Fibroblast of skin of left quadriceps (primary cell): ENCODE data around the gene ENOSF1.

ENCODE experiments used
- DNase-seq, 2 experiments: peaks; one replicate each; pipeline ENCODE4 v3.0.0-alpha.2; 2013; ENCODE audit warnings: low read depth in 2 of 2

ENOSF1 gene

DNA sequence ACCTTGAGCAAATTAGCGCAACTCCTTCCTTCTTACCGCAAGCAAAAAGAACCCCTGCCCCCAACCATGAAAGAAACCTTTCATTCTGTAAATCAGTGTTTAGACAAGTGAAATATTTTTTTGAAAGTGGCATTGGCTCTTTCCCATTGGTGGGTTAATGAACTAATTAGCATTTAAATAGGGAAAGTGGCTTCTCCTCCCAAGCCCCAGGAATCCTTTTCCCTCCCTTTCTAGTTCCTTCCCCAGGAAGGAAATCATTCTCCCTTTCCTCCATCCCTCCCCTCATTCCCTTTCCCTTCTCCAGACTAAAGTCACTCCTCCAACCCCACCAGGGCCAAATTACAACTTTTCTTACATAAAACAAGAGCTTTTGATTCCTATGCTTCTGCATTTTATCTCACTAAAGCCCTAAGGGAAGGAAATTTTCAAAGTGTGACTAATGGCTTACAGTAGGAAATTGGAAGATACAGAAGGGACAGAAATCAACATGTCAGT lies 77.8 kb downstream of the ENOSF1 start:
- no peak for DNase-seq

DNA sequence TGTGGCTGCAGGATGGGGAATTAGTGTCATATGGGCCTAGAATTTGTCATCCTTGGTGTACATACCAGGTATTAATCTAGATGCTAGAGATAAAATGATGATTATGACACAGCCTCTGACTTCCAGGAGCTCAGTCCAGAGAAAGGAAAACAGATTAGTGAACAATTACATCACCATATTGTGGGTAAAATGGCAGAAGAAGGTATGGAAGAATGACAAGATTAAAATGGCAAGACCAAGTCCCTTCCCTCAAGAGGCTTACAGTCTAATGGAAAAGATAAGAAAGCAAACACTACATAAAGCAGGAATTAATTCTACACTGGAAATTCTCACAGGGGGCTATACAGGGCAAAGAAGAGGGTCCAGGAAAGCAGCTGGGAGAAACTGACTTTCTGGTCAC lies 80.9 kb downstream of the ENOSF1 start:
- no peak for DNase-seq

DNA sequence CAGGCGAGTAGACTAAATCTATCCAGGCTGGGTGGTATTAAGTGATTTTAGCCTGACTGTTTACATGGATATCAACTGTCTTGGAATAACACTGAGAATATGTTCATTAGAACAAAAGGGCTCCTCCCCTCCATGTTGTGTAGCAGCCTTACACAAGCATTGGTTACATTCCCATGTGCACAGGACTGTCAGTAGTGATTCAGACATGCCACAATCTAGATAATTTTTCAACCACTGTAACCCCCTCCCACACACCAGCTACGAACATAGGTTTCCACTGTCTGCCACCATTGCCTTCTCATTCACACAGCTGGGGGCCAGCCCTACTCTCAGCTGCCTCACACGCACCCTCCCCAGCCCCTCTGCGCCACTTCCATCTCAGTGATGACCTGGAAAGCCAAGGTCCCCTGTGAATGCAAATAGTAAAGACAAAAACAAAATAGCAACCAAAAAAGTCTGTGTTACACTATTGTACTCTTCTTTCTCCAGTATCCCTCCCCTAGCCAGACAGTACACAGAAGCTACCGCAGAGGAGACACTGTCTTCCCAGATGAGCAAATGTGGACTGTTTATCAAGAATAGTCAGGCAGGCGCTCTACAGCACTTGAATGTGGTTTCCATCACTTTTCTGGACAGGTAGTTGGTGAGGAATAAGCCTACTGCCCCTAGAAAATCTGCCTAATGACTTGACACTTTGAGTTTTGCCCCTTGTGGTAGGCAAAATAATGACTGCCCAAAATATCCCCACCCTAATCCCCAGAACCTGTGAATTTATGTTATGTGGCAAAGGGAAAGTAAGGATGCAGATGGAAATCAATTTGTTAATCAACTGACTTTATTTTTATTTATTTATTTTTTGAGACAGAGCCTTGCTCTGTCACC lies 82.9 kb downstream of the ENOSF1 start:
- no peak for DNase-seq

DNA sequence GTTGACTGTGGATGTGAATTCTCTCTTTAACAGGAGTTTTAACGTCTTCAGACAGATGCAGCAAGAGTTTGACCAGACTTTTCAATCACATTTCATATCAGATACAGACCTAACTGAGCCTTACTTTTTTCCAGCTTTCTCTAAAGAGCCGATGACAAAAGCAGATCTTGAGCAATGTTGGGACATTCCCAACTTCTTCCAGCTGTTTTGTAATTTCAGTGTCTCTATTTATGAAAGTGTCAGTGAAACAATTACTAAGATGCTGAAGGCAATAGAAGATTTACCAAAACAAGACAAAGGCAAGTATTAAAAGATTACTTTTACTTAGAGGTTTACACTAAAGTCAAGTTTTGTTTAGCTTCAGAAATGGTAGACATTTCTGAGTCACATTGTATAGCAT lies 85.2 kb downstream of the ENOSF1 start:
- DNase-seq, result no peak

DNA sequence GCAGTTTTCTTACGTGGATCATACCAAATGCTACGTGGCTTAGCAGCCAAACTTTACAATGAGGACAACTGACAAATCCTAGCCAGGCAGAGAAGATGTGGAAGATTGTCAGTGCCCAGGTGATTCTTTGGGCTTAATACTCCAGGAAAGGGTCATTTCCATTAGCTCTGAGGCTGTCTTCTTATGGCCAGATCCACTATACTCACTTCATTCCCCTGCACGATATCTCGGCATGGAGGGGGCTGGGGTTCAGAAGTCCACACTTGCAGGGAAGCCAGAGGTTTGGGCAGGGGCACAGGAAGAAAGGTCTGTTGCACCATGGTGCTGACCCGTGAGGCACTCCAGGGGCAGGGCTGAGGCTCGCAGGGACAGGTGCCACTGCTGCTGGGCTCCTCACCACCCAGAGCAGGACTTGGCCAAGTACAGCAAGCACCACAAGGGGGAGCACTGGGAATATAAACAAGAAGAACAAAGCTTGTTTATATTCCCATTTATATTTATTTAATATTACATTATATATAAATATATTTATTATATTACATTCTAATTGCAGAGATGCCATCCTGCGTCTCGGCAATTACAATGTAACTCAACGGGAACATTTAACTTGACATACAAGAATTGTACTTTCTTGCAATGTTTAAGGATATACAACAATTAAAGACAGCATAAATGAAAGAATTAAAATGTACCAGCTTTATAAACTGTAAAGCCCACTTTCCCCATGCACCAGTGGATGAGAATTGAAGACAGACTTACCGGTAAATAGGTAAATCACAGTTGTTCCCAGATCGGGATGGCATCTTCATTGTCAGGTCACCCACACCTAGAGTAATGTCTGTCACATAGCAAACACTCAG lies 88.4 kb downstream of the ENOSF1 start:
- peak; percentile 27 to 32 for DNase-seq

DNA sequence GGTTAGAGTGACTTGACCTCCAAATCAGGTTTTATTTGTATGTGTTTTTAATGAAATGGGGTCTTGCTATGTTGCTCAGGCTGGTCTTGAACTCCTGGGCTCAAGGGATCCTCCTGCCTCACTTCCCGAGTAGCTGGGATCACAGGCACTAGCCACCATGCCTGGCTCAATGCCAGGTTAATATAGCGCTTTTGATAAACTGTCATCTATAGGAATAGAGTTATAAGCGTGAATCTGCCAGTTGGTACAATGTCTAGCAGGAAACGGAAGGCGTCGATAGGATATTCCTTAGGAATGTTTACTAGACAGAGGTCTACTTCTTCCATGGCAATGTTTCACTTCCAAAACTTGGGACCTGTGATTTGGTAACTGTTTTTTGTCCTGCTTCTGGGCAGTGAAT lies 90.1 kb downstream of the ENOSF1 start:
- DNase-seq, result no peak

DNA sequence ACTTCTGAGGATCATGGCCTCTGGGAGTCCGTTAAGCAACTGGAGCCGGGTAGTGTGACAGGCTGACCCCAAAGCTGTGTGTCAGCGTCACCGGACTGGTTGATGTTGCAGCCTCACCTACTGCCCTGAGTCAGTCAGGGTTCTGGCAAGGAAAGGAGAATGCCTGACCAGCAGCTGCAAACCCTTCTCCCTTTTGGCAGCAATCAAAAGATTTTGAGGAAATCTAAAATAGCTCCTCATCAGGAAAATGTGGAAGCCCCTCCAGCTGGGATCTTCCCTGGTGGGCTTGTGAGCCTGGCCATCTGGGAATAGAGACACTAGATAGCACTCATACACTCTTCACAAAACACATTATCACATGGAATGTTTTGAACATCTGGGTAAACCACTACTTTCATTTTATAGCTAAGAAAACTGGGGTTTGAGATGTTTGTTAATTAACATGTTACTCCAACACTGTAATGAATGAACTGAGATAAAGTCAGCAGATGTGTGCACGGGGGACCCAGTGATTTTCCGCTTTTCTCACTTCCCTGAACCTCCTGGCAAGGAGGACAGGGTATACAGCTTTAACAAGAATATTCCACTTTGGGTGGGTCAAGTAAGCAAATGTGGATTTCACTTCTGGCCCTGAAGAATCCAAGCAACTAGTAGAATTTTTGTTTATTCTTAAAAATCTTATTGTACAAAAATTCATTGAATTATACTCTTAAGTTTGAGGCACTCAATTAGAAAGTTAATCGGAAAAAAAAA lies 91.0 kb downstream of the ENOSF1 start:
- DNase-seq, result no peak
